GM19468 (cell line): ENCODE measurements around the gene GH1.
"Not testable (repeated sequence)": the region's sequence is repeated elsewhere in the genome, so short reads cannot be mapped to it uniquely, and the experiment has no call there.

ENCODE experiments used
- ATAC-seq: cut with Tn5 transposase; IDR thresholded peaks from one replicate; pipeline ENCODE4 v1.9.1; 2021; ENCODE audit warnings: mild to moderate bottlenecking, moderate library complexity, moderate number of reproducible peaks; ENCODE audit not compliant: unreplicated experiment; ENCODE audit errors: extremely low read depth

Gene GH1

GRCh38 chr17:63870292-63870665 is 48.4 kb downstream of the GH1 start:
- not testable (repeated sequence) for ATAC-seq

- ATAC-seq: not testable (repeated sequence)
These were observed 48.9 kb downstream of the GH1 start for GRCh38 chr17:63869491-63870291.
